22Rv1 (cell line): ENCODE data around the gene GEMIN4.

Source experiments
- H3K27ac ChIP-seq: fragments of 450-650 bp; 2 replicates; pipeline ENCODE4 v1.5.1; 2017
- ZFX ChIP-seq: fragments of 450-650 bp; IDR thresholded peaks from 2 replicates; pipeline ENCODE4 v1.6.1; 2017; ENCODE audit warnings: antibody characterized with exemption, borderline replicate concordance
- TF ChIP-seq, protein P1 (sequence below): fragments of 450-650 bp; IDR thresholded peaks from 2 replicates; pipeline ENCODE4 v1.5.1; 2017; ENCODE audit warnings: mild to moderate bottlenecking

Gene GEMIN4

DNA sequence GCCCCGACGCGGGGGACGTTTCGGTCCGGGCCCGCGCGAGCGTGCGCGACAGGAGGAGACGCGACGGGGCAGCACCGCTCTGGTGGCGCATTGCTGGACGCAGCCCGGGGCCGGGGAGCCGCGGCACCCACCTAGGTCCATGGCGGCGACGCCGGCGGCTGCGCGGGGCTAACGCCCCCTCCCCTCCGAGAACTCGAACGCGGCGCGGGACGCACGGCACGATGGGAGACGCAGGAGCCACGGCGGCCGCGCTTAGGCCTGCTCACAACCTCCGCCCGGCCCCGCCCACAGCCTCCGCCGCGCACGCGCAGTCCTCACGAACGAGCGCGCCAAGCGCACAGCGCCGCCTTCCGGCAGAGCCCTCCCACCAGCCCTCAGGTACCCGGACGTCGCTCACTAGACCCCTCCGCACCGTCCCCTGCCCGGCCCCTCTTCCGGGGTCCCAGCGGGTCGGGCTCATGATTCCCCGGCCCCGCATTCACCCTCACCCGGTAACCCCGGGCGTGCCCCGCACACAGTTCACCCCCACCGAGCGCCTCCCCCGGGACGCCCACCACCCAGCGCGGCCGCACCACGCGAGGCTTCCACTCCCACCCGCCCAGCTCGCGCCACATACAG is at the start of gene GEMIN4:
GEMIN4 (minus strand) TSS at position 263 of the 618 bp plus-strand sequence; CDS start at position 141, 122 bp downstream.
- TF ChIP-seq, protein P1, sequence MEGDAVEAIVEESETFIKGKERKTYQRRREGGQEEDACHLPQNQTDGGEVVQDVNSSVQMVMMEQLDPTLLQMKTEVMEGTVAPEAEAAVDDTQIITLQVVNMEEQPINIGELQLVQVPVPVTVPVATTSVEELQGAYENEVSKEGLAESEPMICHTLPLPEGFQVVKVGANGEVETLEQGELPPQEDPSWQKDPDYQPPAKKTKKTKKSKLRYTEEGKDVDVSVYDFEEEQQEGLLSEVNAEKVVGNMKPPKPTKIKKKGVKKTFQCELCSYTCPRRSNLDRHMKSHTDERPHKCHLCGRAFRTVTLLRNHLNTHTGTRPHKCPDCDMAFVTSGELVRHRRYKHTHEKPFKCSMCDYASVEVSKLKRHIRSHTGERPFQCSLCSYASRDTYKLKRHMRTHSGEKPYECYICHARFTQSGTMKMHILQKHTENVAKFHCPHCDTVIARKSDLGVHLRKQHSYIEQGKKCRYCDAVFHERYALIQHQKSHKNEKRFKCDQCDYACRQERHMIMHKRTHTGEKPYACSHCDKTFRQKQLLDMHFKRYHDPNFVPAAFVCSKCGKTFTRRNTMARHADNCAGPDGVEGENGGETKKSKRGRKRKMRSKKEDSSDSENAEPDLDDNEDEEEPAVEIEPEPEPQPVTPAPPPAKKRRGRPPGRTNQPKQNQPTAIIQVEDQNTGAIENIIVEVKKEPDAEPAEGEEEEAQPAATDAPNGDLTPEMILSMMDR, result peak; percentile 92
- no peak for TF ChIP-seq ZFX
- peak within 1 kb of the TSS; percentile 79 for H3K27ac ChIP-seq

DNA sequence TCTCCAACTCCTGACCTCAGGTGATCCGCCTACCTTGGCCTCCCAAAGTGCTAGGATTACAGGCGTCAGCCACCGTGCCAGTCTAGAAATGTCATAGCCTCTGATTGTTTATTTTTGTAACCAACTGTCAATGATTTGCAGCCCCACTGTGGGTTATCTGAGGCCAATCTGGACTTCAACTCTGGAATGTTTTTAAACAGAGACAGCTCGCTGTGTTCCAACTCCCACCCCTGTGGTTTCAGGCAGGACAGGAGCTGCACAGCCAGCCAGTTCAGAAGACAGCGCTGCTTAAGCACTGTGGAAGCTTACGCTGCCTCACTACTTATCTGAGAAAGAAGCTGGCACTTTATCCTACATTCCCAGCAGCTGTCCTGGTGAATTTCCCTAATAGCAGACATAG is 49.6 kb upstream of the GEMIN4 start:
- H3K27ac ChIP-seq, result no peak overlapping the region
- TF ChIP-seq, protein P1, result no peak
- no peak for TF ChIP-seq ZFX

DNA sequence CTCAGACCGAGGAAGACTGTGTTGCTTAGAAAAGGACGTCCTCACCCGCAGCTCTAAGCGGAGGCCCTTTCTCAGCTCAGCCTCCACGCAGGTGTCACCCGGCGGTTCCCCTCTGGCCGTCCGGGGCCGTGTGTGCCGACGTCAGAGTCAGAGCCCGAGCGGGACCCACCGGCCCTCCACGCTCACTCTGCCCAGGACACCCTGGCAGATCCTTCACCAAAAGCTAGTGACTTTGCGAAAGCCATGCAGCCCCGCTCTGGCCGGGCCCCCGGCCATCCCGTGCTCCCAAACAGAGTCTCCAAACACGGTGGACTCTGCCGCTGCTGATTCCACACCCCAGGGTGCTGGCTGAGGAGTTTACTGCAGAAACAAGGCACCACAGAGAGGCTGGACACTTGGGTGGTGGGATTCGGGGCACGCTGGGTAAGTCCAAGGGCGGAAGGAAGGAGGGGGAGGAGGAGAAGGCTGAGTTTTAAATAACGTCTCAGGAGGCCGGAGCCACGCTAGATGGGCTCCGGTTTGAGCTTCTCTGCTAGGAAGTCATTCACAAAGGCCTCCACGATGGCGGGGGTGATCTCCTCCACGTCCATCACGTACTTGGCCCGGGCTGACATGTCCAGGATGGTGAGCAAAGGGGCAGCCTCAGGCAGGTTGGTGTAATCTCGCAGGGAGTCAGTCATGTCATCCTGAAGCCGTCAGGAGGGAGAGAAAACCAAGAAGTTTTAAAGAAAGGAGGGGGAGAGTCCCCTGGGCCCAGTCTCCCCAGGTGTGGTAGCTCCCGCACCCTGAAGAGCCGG is 48.6 kb upstream of the GEMIN4 start:
- no peak for TF ChIP-seq ZFX
- TF ChIP-seq, protein P1, result no peak
- H3K27ac ChIP-seq, result no peak overlapping the region

DNA sequence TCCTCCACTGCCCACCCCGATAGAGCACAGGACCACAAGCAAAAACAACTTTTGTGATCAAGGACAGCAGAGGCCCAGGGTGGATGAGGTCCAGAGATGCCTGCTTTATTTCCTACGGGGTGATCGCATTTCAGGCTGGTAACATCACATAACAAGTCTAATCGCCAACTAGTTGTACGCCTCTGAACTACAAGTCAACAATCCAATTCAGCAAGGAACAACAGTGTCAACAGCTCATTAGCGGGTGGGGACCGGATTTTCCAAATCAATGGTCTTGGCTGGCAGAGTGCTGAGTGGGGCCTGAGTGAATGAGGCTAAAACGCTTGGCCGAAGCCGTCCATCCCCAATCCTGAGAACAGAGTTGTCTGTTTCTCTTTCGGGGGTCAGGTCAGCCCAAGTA is 47.2 kb upstream of the GEMIN4 start:
- TF ChIP-seq, protein P1, result no peak
- no peak for TF ChIP-seq ZFX
- H3K27ac ChIP-seq, result no peak overlapping the region

DNA sequence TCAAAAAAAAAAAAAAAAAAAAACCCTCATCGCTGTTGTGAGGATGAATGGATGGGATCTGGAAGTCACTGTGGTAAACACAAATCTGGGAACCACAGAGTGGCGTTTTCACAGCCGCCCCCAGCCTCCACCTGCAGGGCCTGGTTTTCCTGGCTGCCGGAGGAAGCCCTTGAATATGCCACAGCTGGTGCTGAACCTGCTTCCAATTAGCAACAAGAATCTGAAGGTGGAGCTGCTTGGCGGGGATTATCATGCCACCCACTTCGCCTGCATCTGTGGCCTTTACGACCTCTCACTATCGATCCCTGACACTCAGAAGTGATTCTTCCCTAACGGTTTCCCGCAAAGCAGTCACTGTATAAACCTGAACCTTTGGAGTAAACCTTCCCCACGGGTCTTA is 46.2 kb upstream of the GEMIN4 start:
- no peak for TF ChIP-seq ZFX
- TF ChIP-seq, protein P1, result no peak
- H3K27ac ChIP-seq, result no peak overlapping the region

DNA sequence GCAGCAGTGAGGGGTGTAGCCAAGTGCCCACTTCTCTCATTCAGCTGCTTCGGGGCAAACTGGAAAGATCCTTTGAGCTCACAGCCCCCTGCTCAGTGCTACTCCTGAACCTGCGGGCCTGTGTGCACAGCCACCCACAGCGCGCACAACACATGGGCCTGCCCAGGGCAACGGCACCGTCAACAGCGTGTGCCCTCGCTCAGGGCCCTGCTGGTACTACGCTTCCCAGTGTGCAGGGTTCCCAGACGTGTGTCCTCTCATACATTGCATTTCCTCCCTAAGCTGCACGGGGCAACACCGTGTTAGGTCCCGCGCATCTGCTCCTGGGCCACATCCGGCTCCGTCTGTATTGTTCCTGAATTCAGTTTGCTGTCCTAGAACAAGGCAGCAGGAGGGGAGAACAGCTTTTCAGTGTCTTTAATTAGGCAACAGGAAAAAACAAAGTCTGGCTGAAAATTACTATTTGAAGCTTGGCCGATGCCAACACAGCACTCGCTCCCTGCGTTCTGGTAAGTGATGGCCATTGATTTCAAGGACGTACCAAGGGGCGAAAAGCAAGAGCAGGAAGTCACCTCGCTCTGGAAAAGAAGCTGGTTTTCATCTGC is 45.3 kb upstream of the GEMIN4 start:
- TF ChIP-seq ZFX, result no peak
- TF ChIP-seq, protein P1, result no peak

DNA sequence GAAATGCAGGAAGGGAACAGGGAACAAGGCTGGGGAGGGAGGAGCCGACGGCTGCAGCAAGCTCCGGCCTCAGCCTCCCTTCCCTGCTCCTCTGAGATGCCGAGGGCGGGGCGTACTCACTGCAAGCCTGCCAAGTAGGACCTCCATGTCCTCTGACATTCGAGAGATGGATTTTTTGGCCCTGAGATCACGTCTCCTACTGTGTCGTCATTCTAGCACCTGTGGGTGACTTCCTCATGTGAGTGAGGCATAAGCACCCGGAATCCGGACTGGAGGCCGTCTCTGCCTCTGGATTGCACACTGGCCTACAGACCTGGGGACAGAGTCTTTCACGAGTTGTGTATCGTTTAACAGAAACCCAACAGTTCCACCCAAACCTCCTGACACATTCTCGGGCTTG is 44.5 kb upstream of the GEMIN4 start:
- TF ChIP-seq, protein P1, result no peak
- TF ChIP-seq ZFX, result no peak
- H3K27ac ChIP-seq, result no peak overlapping the region

More for the DNA sequence above, 45.3 kb upstream of the GEMIN4 start:
- H3K27ac ChIP-seq, result no peak overlapping the region
